Putamen (tissue), 1 donor: ENCODE measurements around the gene RBM4B.
A peak's percentile ranks its signal among the peaks of the same experiment; 100 is the strongest.
"Not testable (repeated sequence)": the region's sequence is repeated elsewhere in the genome, so short reads cannot be mapped to it uniquely, and the experiment has no call there.

ENCODE experiments used
- DNase-seq: peaks from one replicate; pipeline ENCODE4 v3.0.0-alpha.2; 2016; ENCODE audit warnings: low spot score

RBM4B gene

GRCh38 chr11:66641834-66642233 is 35.9 kb downstream of the RBM4B start:
- no peak for DNase-seq

GRCh38 chr11:66639814-66640340 is 37.8 kb downstream of the RBM4B start:
- DNase-seq, result not testable (repeated sequence)

- peak; percentile 51 for DNase-seq
Observed at GRCh38 chr11:66639066-66639813, 38.4 kb downstream of the RBM4B start.

- peak; percentile 100 for DNase-seq
Observed at GRCh38 chr11:66638177-66639065, 39.3 kb downstream of the RBM4B start, which contains the start of gene RBM4. Gene RBM4, plus strand, starts transcription at chr11:66638703. Its CDS starts 1,009 bp downstream, at chr11:66639712.

GRCh38 chr11:66637557-66638176 is 40.0 kb downstream of the RBM4B start:
- DNase-seq, result no peak

GRCh38 chr11:66636411-66636810 is 41.3 kb downstream of the RBM4B start:
- no peak for DNase-seq

- no peak for DNase-seq
Observed at GRCh38 chr11:66632952-66633351, 44.7 kb downstream of the RBM4B start.

GRCh38 chr11:66631883-66632282 is 45.8 kb downstream of the RBM4B start:
- no peak for DNase-seq

- DNase-seq, result no peak
Observed at GRCh38 chr11:66629356-66629755, 48.3 kb downstream of the RBM4B start.

- no peak for DNase-seq
Observed at GRCh38 chr11:66628061-66628603, 49.6 kb downstream of the RBM4B start.

- DNase-seq, result no peak
Observed at GRCh38 chr11:66626926-66627325, 50.8 kb downstream of the RBM4B start.

- DNase-seq, result no peak
Observed at GRCh38 chr11:66626382-66626781, 51.3 kb downstream of the RBM4B start.

- DNase-seq, result no peak
Observed at GRCh38 chr11:66625752-66626149, 51.9 kb downstream of the RBM4B start.

GRCh38 chr11:66625041-66625751 is 52.5 kb downstream of the RBM4B start:
- no peak for DNase-seq

- no peak for DNase-seq
Observed at GRCh38 chr11:66624450-66624849, 53.2 kb downstream of the RBM4B start.

GRCh38 chr11:66619080-66619554 is 58.6 kb downstream of the RBM4B start:
- no peak for DNase-seq

GRCh38 chr11:66617155-66617834 is 60.4 kb downstream of the RBM4B start:
- DNase-seq, result no peak

GRCh38 chr11:66616379-66617154 is 61.1 kb downstream of the RBM4B start, which contains the start of gene RBM14:
Gene RBM14, plus strand, starts transcription at chr11:66616630. Its CDS starts 91 bp downstream, at chr11:66616721.
- DNase-seq, result peak; percentile 99
